ENCODE data around the gene CLDN9.
A peak's percentile ranks its signal among the peaks of the same experiment; 100 is the strongest.

CLDN9 gene

DNA sequence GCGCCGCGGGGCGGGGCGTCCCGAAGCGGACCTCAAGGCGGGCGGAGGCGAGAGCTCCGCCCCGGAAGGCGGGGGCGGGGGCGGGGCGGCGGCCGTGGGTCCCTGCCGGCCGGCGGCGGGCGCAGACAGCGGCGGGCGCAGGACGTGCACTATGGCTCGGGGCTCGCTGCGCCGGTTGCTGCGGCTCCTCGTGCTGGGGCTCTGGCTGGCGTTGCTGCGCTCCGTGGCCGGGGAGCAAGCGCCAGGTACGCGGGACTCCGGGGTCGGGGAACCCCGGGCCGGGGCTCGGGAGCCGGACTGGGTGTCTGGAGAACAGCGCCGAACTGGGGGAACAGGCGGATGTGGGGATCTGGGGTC, 7.5 kb downstream of the CLDN9 start, which contains the start of gene TNFRSF12A:
Gene TNFRSF12A, plus strand, starts transcription at position 122 of the 357 bp plus-strand sequence. Its CDS starts 30 bp downstream, at position 152.
- peak; percentile 63 to 68 for DNase-seq

DNA sequence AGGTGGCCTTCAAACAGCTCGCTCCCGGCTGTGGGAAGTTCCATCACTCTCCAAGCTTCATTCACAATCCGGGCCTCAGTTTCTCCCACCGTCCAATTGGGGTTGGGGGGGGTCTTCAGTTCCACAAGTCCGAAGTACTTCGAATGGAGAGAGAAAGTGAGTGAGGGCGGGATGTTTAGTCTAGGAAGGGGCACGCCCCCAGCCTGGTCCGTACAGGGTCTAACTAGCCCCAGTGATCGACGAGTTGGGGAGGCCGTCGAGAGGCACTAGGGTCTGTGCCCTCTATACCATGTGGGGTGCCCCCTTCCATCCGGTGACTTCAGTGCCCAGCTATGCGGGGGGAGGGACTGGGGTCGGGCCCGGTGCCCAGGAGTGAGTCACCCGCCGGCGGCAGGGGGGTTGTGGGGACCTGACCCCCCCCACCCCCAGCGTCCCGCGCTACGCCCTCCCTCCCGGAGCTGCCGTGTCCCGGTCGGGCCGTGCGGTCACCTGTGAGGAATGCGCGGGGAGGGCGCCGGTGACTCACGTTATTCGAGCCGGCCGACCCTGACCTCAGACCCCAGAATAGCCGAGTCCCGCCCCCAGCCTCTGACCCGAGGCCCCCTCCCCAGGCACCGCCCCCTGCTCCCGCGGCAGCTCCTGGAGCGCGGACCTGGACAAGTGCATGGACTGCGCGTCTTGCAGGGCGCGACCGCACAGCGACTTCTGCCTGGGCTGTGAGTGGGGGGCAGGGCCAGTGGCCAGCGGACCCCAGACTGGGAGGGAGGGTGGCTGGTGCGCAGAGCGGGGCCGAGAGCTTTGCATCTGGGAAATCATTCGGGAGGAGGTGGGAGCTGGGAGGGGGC, 8.1 kb downstream of the CLDN9 start:
- no peak for DNase-seq

DNA sequence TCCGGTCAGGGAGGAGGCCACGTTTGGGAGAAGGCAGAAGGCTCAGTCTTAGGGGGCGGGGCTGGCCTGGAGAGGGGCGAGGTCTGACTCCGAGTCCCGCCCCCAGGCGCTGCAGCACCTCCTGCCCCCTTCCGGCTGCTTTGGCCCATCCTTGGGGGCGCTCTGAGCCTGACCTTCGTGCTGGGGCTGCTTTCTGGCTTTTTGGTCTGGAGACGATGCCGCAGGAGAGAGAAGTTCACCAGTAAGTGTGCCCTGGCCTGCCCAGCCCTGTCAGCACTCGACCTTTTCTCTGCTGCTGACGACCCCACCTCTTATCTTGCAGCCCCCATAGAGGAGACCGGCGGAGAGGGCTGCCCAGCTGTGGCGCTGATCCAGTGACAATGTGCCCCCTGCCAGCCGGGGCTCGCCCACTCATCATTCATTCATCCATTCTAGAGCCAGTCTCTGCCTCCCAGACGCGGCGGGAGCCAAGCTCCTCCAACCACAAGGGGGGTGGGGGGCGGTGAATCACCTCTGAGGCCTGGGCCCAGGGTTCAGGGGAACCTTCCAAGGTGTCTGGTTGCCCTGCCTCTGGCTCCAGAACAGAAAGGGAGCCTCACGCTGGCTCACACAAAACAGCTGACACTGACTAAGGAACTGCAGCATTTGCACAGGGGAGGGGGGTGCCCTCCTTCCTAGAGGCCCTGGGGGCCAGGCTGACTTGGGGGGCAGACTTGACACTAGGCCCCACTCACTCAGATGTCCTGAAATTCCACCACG, 8.9 kb downstream of the CLDN9 start:
- peak; percentile 42 to 45 for DNase-seq

DNA sequence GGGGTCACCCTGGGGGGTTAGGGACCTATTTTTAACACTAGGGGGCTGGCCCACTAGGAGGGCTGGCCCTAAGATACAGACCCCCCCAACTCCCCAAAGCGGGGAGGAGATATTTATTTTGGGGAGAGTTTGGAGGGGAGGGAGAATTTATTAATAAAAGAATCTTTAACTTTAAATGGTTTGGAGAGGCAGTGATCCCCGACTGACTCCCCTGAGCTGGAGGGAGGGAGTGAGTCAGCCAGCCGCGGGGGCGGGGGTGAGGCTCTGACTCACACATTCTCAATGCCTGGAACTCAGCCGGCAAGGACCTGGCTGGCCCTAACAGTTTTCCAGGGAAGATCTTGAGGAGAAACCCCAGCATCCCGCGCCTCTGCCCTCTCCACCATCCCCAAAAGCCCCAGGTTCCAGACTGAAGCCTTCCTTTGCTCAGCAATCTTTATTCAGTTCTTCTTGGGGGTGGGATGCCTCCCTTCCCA, 9.5 kb downstream of the CLDN9 start:
- DNase-seq, result peak; percentile 17 to 29

DNA sequence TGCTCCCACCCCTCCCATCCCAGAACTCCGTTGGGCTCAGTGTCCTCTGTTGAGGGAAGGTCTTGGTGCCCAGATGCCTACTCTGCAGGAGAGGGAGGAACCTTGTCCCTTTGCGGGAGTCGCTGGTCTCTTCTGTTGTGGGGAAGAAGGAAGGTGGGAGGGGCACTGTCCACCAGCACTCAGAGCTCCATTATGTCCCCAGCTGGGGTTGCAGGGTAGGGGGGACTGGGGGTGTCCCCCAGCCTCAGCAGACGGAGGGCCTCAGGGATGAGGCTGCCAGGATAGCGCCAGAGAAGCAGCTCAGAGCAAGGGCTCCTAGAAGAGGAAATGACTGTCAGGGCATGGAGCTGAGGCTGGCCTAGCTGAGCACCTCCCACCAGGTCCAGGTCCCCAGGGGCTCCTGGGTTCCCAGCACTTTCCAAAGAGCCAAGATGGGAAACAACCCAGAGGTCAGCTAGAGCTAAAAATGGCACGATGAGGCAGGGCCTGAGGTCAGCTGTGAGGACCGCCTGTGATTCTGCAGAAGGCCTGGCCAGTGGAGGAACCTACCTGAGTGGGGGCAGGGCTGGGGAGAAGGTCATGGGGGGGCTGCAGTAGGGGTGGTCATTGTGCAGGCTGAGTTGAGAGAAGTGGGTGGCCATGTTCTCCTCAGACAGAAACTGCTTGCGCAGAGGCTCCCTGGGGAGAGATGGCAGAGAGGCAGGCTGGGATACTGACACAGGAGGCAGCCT, 10.1 kb downstream of the CLDN9 start:
- no peak for DNase-seq

DNA sequence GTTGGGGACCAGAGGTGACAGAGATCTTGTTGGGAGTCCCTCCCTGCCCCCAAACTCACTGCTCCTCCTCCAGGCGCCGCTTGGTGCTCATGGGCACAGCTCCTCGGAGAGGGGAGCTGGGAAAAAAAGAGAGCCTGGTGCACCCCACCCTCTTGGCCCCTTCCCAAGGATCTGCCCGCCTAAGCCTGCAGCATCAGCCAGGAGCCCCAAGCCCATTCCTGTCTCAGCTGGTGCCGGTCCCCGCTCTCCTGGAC, 10.6 kb downstream of the CLDN9 start:
- DNase-seq, result no peak

DNA sequence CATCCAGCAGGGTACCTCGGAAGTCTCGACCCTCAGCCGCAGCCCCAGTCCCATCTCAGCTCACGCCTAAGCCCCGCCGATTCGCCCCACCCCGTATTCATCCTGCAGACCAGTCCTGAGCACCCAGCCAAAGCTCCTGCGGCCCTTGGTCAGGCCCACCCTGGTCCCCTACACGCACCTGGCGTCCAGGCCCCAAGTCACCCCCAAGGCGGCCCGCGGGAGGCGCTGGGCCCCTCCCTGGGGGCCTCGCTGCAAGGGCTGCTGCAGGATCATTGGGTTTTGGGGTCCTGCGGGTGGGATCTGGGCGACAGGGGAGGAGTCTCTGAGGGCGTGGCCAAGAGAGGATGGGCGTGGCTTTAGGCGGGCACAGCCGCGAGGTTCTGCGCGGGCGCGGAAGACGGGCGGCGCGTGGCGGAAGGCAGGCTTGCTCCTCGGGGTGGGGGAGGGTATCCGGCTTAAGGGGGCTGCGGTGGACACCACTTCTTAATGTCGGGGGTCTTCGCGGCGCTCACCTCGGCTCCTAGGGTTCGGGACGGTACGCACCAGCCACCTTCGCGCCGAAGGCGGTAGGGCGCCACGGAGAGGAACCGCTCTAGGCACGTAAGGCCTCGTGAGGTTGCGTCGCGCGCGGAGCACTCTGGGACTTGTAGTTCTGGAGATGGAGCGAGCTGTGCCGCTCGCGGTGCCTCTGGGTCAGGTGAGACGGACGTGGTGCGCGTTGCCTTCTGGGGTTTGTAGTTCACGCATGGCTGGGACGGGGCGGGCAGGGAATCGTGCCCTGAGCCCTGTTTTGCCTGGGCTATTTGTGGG, 11.2 kb downstream of the CLDN9 start, which contains the start of the genes HCFC1R1 and THOC6:
Gene HCFC1R1, minus strand, starts transcription at position 274 of the 810 bp plus-strand sequence. Its CDS starts 1 bp downstream, at position 273.
Gene THOC6, plus strand, starts transcription at position 367 of the 810 bp plus-strand sequence. Its CDS starts 292 bp downstream, at position 659.
- DNase-seq, result peak; percentile 86 to 94

DNA sequence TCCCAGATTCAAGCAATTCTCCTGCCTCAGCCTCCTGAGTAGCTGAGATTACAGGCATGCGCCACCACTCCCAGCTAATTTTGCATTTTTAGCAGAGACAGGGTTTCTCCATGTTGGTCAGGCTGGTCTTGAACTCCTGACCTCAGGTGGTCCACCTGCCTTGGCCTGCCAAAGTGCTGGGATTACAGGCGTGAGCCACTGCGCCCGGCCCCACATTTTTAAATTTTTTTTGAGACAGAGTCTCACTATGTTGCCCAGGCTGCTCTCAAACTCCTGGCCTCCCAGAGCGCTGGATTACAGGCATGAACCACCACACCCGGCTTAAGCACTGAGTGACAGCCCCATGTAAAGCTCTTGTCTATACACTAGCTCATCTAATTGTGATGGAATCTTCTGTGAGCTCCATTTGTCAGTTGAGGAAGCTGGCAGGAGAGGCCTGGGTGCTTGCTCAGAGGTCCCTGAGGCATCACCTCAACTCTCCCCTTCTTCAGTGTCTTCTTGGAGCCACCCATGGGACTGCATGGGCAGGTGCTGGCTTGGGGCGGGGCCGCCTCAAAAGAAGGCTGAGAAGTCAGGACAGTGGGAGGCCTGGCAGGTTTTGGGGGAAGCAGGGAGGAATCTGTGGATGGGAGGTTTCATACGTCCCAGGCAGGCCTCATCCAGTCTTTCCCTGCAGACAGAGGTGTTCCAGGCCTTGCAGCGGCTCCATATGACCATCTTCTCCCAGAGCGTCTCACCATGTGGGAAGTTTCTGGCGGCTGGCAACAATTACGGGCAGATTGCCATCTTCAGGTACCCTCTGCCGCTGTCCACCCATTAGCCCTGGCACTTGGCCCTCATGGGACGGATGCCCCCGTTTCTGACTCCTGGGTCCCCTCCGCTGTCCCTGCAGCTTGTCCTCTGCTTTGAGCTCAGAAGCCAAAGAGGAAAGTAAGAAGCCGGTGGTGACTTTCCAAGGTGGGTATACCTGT, 12.6 kb downstream of the CLDN9 start:
- no peak for DNase-seq

DNA sequence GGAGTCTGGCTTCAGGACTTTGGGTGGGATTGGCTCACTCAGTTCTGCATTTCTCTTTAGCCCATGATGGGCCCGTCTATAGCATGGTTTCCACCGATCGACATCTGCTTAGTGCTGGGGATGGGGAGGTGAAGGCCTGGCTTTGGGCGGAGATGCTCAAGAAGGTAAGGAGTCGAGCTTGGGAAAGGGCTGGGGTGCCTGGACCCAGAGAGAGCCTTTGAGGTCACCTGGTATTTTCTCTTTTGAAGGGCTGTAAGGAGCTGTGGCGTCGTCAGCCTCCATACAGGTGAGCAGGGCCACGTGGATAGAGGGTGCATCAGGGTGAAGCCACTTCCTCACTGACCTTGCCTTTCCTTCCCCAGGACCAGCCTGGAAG, 13.3 kb downstream of the CLDN9 start:
- no peak for DNase-seq

DNA sequence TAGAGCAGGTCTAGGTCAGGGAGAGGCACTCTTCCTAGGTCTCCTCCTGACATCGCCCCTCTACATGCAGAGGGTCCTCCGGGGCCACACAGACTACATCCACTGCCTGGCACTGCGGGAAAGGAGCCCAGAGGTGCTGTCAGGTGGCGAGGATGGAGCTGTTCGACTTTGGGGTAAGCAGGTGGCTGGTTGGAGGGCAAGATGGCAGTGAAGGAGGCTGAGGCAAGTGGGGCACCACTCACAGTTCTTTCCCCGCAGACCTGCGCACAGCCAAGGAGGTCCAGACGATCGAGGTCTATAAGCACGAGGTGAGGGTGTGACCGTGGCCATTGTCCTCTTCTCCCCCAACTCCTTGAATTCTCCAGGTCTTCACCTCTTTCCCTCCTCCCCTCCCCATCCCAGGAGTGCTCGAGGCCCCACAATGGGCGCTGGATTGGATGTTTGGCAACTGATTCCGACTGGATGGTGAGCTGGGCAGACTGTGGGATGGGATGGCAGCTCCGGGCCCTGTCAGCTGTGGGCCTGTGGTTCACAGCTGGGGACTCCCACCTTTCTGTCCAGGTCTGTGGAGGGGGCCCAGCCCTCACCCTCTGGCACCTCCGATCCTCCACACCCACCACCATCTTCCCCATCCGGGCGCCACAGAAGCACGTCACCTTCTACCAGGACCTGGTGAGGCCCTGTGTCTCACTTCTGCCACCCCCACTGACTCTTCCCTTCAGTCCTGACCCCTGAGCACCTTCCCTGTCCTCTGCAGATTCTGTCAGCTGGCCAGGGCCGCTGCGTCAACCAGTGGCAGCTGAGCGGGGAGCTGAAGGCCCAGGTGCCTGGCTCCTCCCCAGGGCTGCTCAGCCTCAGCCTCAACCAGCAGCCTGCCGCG, 14.1 kb downstream of the CLDN9 start:
- DNase-seq, result no peak

DNA sequence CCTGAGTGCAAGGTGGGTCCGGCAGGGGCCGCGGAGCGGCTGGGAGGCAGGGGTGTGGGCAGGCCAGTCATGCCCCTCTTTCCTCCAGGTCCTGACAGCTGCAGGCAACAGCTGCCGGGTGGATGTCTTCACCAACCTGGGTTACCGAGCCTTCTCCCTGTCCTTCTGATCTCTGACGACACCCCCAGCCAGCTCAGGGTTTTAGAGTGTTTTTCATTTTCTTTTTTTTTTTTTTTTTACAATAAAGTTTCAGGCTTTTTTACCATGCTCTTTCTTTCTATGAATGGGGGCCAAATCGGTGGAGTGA, 14.7 kb downstream of the CLDN9 start:
- no peak for DNase-seq

DNA sequence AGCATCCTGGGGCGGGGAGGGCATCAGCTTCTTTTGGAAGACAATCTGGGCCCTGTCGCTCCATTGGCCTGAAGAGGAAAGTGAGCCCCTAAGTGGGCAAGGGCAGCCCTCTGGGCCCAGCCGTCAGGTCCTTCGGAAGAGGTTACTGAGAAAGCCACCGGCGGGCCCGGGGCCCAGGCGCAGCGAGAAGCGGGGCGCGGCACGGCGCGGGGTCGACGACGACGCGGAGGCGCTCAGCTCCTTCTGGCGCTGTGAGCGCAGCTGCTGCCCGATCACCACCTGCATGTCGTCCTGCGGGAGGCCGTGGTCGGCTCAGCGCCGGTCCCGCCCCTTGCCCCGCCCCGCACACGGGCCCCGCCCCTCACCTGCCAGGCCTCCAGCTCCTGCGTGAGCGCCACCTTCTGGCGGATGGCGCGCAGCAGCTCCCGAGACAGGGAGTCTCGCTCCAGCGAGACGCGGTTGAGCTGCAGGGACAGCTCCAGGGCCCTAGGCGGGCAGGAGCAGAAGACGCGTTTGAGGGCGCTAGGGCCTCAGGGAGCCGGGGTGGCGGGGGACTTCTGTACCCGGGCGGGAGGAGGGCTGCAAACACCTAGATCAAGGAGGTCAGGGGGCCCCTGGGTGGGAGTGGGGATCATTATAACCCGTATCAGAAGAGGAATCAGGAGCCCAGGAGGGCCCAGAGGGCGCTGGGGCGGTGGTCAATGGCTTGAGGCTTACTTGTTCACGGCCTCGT, 15.4 kb downstream of the CLDN9 start:
- DNase-seq, result peak; percentile 63 to 71

DNA sequence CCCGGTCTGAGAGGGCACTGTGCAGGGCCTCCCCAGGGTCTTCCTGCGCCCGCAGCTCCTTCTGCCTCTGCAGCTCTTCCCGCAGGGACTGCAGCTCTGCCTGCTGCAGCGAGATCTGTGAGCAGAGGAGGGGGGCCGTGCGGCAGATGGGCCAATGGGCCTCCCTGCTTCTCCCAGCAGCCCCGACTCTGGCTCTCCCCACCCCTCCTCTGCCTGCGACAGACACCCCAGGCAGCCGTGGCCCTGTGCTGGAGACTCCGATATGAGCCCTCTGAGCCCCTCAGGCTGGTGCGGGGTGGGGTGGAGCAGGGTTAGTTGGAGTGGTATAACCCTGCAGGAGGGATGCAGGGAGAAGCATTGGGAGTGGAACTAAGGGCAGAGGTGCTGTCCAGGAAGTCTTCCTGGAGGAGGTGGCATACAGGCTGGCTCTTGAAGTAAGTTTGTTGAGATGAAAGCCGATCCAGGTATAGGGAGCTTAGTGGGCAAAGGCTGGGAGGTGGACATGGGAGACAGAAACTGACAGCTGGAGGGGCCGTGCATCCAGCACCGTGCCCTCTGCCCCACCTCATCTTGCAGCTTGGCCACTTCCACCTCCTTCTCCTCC, 16.1 kb downstream of the CLDN9 start:
- DNase-seq, result no peak

DNA sequence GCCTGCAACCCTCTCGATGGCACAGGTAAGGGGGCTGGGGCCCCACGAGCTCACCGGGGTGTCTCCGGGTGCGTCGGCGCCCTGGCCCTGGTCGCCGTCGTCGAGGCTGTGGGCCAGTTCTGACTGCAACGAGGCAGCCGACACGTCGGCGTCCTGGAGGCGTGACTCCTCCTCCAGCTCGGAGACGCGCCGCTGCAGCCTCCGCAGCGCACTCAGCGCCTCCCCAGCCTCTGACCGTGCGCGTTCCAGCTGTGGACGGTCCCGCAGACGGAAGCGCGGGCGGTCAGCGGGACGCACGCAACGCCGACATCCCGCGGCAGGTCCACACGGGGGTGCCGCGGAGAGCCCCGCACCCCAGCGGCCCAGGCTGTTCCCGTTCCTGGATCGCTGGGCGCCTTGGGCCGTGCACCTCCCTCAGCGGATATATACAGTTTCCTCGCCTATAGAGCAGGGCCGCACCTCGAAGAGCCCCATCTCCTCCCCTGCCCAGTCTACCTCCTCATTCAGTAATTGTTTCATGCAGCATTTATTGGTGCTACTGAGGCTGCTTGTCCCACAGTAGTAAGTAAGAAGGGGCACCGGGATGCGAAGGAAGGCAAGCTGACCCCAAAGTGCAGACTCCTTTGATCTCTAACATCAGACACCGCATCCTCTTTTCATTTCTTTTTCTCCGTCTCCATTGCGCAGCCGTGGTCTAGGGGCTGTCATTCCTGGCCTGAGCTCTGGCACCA, 16.9 kb downstream of the CLDN9 start:
- DNase-seq, result no peak

DNA sequence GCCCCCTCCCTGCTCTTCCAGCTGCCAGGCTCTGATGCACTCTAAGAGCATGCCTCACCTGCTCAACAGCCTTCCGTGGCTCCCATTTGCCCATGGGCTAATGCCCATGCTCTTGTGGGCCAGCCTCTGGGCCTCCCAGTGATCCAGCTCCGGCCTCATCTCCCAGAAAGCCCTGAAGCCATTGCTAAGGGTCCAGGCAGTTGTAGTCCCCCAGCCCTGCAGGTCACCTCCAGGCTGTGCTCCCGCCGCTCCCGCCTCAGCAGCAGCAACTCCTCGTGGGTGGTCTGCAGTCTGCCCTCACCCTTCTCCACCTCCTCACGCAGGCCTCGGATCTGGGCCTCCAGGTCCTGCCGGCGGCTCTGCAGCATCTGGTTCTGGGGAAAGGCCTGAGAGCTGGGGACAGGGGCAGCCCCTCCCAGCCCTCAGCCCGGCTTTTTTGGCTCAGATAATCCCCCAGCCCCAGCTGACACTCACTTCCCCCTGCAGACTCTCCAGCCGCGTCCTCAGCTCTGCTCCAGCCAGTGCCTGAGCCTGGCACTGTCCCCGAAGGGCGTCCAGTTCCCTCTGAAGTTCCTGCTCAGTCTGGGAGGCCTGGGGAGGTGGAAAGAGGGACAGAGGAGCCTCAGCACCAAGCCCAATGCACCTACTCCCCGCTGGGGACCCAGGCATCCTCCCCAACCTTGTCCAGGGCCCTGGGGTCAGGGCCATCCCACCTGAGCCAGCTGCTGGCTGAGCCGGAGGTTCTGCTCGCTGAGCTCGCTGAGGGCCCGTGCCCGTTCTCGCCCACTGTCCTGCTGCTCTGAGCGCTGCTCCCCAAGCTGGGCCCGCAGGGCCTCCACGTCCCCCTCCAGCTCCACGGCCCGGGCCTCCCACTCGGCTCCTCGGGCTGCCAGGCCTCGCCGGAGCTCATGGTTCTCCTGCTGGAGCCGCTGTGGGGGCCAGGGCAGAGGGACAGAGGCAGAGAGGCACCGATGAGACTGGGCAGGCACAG, 17.8 kb downstream of the CLDN9 start:
- DNase-seq, result no peak

DNA sequence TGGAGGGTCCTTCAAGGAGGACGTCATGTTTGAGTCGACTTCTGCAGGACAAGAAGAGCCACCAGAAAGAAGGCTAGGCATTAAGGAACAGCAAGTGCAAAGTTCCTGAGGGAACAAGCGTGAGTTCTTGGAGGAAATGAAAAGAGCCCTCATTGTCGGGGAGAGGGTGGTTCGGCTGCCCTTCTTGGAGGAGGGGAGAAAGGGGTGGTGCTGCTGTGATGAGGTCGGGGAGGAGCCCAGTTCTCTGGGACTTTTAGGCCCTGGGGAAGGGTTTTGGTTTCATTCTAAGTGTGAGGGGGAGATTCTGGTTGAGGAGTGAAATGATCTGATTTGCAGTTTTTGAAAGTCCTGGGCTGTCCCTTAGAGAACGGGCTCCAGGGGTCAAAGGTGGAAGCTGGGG, 19.9 kb downstream of the CLDN9 start:
- no peak for DNase-seq

DNA sequence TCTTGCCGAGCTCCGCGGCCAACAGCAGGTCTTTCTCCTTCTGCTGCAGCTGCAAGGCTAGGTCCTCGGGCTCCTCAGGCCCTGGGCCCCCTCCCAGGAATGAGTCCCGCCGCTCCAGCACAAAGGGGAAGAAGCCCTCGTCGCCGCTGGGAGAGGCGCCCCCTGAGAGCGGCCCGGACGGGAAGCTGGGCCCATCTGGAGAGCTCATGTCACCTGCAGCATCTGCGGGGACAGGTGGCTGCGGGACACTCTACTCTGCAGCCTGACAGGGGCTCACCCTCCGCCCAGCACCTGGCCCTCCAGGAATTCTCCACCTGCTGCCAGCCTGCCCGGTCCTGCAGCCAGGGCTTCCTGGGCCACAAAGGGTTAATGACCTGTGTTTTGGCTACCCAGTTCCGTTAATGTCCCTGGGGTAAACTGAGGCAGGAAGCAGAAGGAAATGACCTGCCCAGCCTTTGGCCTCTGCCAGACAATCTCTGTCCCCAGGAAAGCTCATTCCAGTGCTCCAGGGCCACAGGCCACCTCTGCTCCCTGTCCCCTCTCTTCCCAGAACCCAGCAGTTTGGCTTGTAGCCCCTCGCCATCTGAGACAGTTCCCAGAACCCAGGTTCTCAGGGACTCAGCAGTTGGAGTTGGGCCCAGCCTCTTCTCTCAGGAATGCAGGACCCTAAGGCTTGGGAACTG, 22.7 kb downstream of the CLDN9 start:
- DNase-seq, result no peak
